ENCODE measurements around the gene PIH1D1. TPM values are rescaled to one million over a fixed set of nuclear protein-coding genes. Genes with fewer than 3 reads are reported as not detected.
"Not testable (repeated sequence)": the region's sequence is repeated elsewhere in the genome, so short reads cannot be mapped to it uniquely, and the experiment has no call there.

Gene PIH1D1
- total RNA-seq, 1 donor from 2014 or later, result 130 TPM

GRCh38 chr19:49463960-49464740 lies 12.5 kb upstream of the PIH1D1 start:
- DNase-seq (ENCODE audit: low read depth), result no peak
- no peak for TF ChIP-seq CTCF (conservative IDR thresholded peaks at IDR 0.05; ENCODE audit: low read depth, low read length)
- no peak overlapping the region for H3K4me3 ChIP-seq (ENCODE audit: low read depth, low read length)

GRCh38 chr19:49462492-49462891 lies 10.9 kb upstream of the PIH1D1 start:
- no peak overlapping the region for H3K4me3 ChIP-seq (ENCODE audit: low read depth, low read length)
- DNase-seq (ENCODE audit: low read depth), result no peak
- no peak for TF ChIP-seq CTCF (conservative IDR thresholded peaks at IDR 0.05; ENCODE audit: low read depth, low read length)

- no peak for DNase-seq (ENCODE audit: low read depth)
- no peak for TF ChIP-seq CTCF (conservative IDR thresholded peaks at IDR 0.05; ENCODE audit: low read depth, low read length)
Observed at GRCh38 chr19:49461656-49462055, 10.0 kb upstream of the PIH1D1 start.

GRCh38 chr19:49461130-49461529 lies 9.5 kb upstream of the PIH1D1 start:
- DNase-seq (ENCODE audit: low read depth); H3K4me3 ChIP-seq (ENCODE audit: low read depth, low read length): not testable (repeated sequence)

More at GRCh38 chr19:49461656-49462055, 10.0 kb upstream of the PIH1D1 start:
- H3K4me3 ChIP-seq (ENCODE audit: low read depth, low read length), result no peak overlapping the region

GRCh38 chr19:49459388-49459787 lies 7.8 kb upstream of the PIH1D1 start:
- DNase-seq (ENCODE audit: low read depth), result no peak
- no peak for TF ChIP-seq CTCF (conservative IDR thresholded peaks at IDR 0.05; ENCODE audit: low read depth, low read length)
- no peak overlapping the region for H3K4me3 ChIP-seq (ENCODE audit: low read depth, low read length)

- TF ChIP-seq CTCF (conservative IDR thresholded peaks at IDR 0.05; ENCODE audit: low read depth, low read length), result no peak
- DNase-seq (ENCODE audit: low read depth), result no peak
- no peak overlapping the region for H3K4me3 ChIP-seq (ENCODE audit: low read depth, low read length)
Observed at GRCh38 chr19:49458567-49458903, 6.9 kb upstream of the PIH1D1 start.

- no peak for TF ChIP-seq CTCF (conservative IDR thresholded peaks at IDR 0.05; ENCODE audit: low read depth, low read length)
- H3K4me3 ChIP-seq (ENCODE audit: low read depth, low read length), result no peak overlapping the region
- DNase-seq (ENCODE audit: low read depth), result no peak
Observed at GRCh38 chr19:49456326-49456725, 4.7 kb upstream of the PIH1D1 start.

Data from epithelial cell of proximal tubule (primary cell).